Lung (tissue), 12 donors: ENCODE measurements around the gene LTBP3. TPM values are rescaled to one million over a fixed set of nuclear protein-coding genes. Genes with fewer than 3 reads are reported as not detected.

Source experiments
- ATAC-seq: fragments of 200-7000 bp; cut with Tn5 transposase; one replicate; pipeline ENCODE4 v1.9.1; 2020; ENCODE audit warnings: moderate number of reproducible peaks; ENCODE audit not compliant: insufficient read depth, low FRiP score
- DNase-seq, 3 donors: peaks; one replicate each; pipeline ENCODE4 v3.0.0-alpha.2; 2013 to 2017
- H3K27ac ChIP-seq, 2 donors: one replicate each; pipeline ENCODE4 v1.5.1; 2013; ENCODE audit warnings: mild to moderate bottlenecking in 2 of 2, moderate library complexity in 2 of 2, control low read depth in 1 of 2, inconsistent platforms in 1 of 2, low read depth in 1 of 2, low read length in 1 of 2
- H3K27me3 ChIP-seq, 3 donors: one replicate each; pipeline ENCODE4 v1.5.1; 2013; ENCODE audit warnings: low read length in 2 of 3; ENCODE audit not compliant: control insufficient read depth in 3 of 3, insufficient read depth in 3 of 3
- H3K36me3 ChIP-seq, 4 donors: one replicate each; pipeline ENCODE4 v1.5.1; 2013; ENCODE audit warnings: low read length in 4 of 4, mild to moderate bottlenecking in 1 of 4, moderate library complexity in 1 of 4; ENCODE audit not compliant: control insufficient read depth in 4 of 4, insufficient read depth in 4 of 4
- H3K4me1 ChIP-seq, 5 donors: one replicate each; pipeline ENCODE4 v1.5.1; 2013; ENCODE audit warnings: low read length in 5 of 5, mild to moderate bottlenecking in 2 of 5, moderate library complexity in 1 of 5; ENCODE audit not compliant: control insufficient read depth in 5 of 5, insufficient read depth in 5 of 5
- H3K4me3 ChIP-seq: one replicate; pipeline ENCODE4 v1.5.1; 2013; ENCODE audit warnings: mild to moderate bottlenecking, control low read depth, moderate library complexity
- H3K9ac ChIP-seq, 2 donors: one replicate each; pipeline ENCODE4 v1.5.1; 2013; ENCODE audit warnings: low read length in 2 of 2, control low read depth in 1 of 2; ENCODE audit not compliant: insufficient read depth in 1 of 2
- H3K9me3 ChIP-seq, 4 donors: one replicate each; pipeline ENCODE4 v1.5.1; 2013; ENCODE audit warnings: low read length in 3 of 4, mild to moderate bottlenecking in 1 of 4, moderate library complexity in 1 of 4; ENCODE audit not compliant: control insufficient read depth in 4 of 4, insufficient read depth in 3 of 4
- CTCF ChIP-seq: IDR thresholded peaks from 2 replicates; pipeline ENCODE4 v1.5.1; 2012; ENCODE audit warnings: mild to moderate bottlenecking; ENCODE audit errors: control extremely low read depth, extremely low read depth
- WGBS, 2 donors: extraction: QIAGEN DNeasy Blood & Tissue Kit; methylation state at CpG; one replicate each; pipeline ENCODE4 v1.1.7; 2013; 5-methylcytosine and 5-hydroxymethylcytosine counted together
- polyA plus RNA-seq, 2 donors: library from polyadenylated mRNA; stranded (reverse); fragments of 200-250 nt; gene quantifications; one replicate each; pipeline ENCODE4 v1.2.1, GENCODE V29; 2013
- total RNA-seq, 2 donors: library from RNA; depleted of rRNA in 1 of 2; stranded (reverse); fragments of >200 nt in 1 of 2; gene quantifications; one replicate each; pipeline ENCODE4 v1.2.1, GENCODE V29; 2014 to 2021
- donor health status: control.
- donor health status: control.
- donor health status: Bipolar disorder and iron deficiency.
- donor health status: healthy.
- donor health status: DM: yes; HTN: yes; CAD: no.

The LTBP3 gene
- total and polyA plus RNA-seq, 4 donors = 39.1 to 111 (median 73.4) TPM

GRCh38 chr11:65576867-65577755 is 19.0 kb upstream of the LTBP3 start:
- Histone ChIP-seq H3K27me3 (no peaks in the 10 kb centered on the region), H3K27ac (peak overlapping the region; percentile 77 to 90), H3K9ac (no peak overlapping the region), H3K4me1 (peaks cover 0 to 40% (median 17%) of the 10 kb centered on the region in 5 donors), H3K4me3 (peak overlapping the region; percentile 65), H3K36me3 (peaks cover 0 to 32% (median 12%) of the 10 kb centered on the region in 4 donors), H3K9me3 (peaks cover 0 to 3% (median 0%) of the 10 kb centered on the region in 4 donors)
- no peak for TF ChIP-seq CTCF
- DNase-seq = no peak
- ATAC-seq = peak; percentile 52
- WGBS, 2 donors = 28 to 30% methylated on average over 17 to 18 of the region's 18 CpGs

- no peak for DNase-seq
These were observed 18.2 kb upstream of the LTBP3 start for GRCh38 chr11:65576232-65576866.

GRCh38 chr11:65575568-65576231 is 17.5 kb upstream of the LTBP3 start, which contains the start of gene EHBP1L1:
Gene EHBP1L1 (plus strand): TSS chr11:65576053. CDS start chr11:65576303, 250 bp downstream.
- Histone ChIP-seq H3K27ac (peak within 1 kb of the TSS; percentile 90 to 92), H3K4me1 (peaks cover 5 to 54% (median 28%) of the 10 kb centered on the region in 5 donors), H3K9me3 (peaks cover 0 to 3% (median 0%) of the 10 kb centered on the region in 4 donors), H3K9ac (no peak within 1 kb of the TSS), H3K36me3 (peaks cover 0 to 19% (median 7%) of the 10 kb centered on the region in 4 donors), H3K27me3 (no peaks in the 10 kb centered on the region), H3K4me3 (peak within 1 kb of the TSS; percentile 65)
- DNase-seq = peak; percentile 54 to 75 (median 66)
- no peak for TF ChIP-seq CTCF
- WGBS, 2 donors = 1 to 2% methylated on average over 41 to 69 of the region's 69 CpGs
- ATAC-seq = peak; percentile 8

More at GRCh38 chr11:65576232-65576866, 18.2 kb upstream of the LTBP3 start:
- Histone ChIP-seq H3K27me3 (no peaks in the 10 kb centered on the region), H3K4me1 (peaks cover under 1 to 47% (median 24%) of the 10 kb centered on the region in 5 donors), H3K9ac (no peak overlapping the region), H3K4me3 (peak overlapping the region; percentile 65), H3K36me3 (peaks cover 0 to 25% (median 7%) of the 10 kb centered on the region in 4 donors), H3K9me3 (peaks cover 0 to 3% (median 0%) of the 10 kb centered on the region in 4 donors), H3K27ac (peak overlapping the region; percentile 77 to 90)
- WGBS, 2 donors = 8 to 9% methylated on average over 25 to 26 of the region's 26 CpGs
- no peak for TF ChIP-seq CTCF
- ATAC-seq = no peak
